Prostate gland (tissue), 2 donors: ENCODE measurements around the gene ASH1L.

Experiments
- CTCF ChIP-seq, 4 experiments: fragments of 200-600 bp in 2 of 4; fragments of 450-650 bp in 2 of 4; sonication (generic) in 2 of 4; IDR thresholded peaks; 1 replicate in 3 of 4; 2 replicates in 1 of 4; pipeline ENCODE4 v1.5.1; 2016 to 2019; ENCODE audit warnings: antibody characterized with exemption in 4 of 4, mild to moderate bottlenecking in 2 of 4, moderate library complexity in 2 of 4
- POLR2AphosphoS5 ChIP-seq: sonication (generic); formaldehyde crosslinking; IDR thresholded peaks from one replicate; pipeline ENCODE4 v1.6.1; 2017; ENCODE audit warnings: antibody characterized with exemption

DNA sequence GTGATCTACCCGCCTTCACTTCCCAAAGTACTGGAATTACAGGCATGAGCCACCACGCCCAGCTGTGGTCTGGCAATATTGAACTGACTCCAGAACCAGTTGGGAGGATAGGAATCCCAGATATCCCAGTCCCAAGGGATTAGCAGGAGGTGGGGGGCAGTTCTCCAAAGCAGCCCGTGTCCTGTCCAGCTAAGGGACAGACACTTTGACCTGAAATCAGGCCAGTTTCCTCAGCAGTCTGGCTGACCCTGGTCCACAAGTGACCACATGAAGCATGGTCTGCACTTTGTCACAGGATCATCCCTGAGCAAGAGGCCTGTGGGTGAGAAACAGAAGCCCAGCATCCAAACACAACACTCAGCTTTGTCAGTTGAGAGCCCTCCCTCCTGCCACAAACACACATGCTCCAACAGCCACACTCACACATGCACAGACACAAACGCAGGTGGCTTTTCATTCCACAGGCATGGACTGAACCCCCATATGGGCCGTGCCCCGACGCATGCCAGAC lies 256.7 kb downstream of the ASH1L start:
- TF ChIP-seq CTCF (IDR thresholded peaks at IDR 0.05) (no peak), POLR2AphosphoS5 (no peak)
